Upper lobe of left lung (tissue), 4 donors: ENCODE measurements around the gene ENO3.

Experiments used
- EP300 ChIP-seq, 4 donors: sonication (generic); formaldehyde crosslinking; IDR thresholded peaks; one replicate each; pipeline ENCODE4 v1.5.1; 2017; ENCODE audit warnings: antibody characterized with exemption in 4 of 4, control low read depth in 2 of 4
- POLR2AphosphoS5 ChIP-seq, 2 donors: sonication (generic); formaldehyde crosslinking; IDR thresholded peaks; one replicate each; pipeline ENCODE4 v1.5.1; 2017; ENCODE audit warnings: antibody characterized with exemption in 2 of 2

- no peak for TF ChIP-seq EP300 (IDR thresholded peaks at IDR 0.05)
- no peak for TF ChIP-seq POLR2AphosphoS5 (IDR thresholded peaks at IDR 0.05)
These were observed 11.4 kb upstream of the ENO3 start for GRCh38 chr17:4939546-4939795.
